Activated CD4-positive, alpha-beta T cell treated with anti-CD3 and anti-CD28 coated beads for 1 hour (primary cell): Measurements from ENCODE around the gene GHRHR.

Experiments
- DNase-seq: peaks from one replicate; pipeline ENCODE4 v3.0.0-alpha.2; 2020

The GHRHR gene

GRCh38 chr7:31017032-31017675, 53.4 kb downstream of the GHRHR start:
- no peak for DNase-seq

- DNase-seq: no peak
Measured at GRCh38 chr7:31017721-31018120, 54.0 kb downstream of the GHRHR start.

- DNase-seq: no peak
Measured at GRCh38 chr7:31019509-31019908, 55.8 kb downstream of the GHRHR start.

GRCh38 chr7:31020161-31020560, 56.4 kb downstream of the GHRHR start:
- no peak for DNase-seq

GRCh38 chr7:31020652-31021051, 56.9 kb downstream of the GHRHR start:
- no peak for DNase-seq

- DNase-seq: no peak
Measured at GRCh38 chr7:31022117-31022516, 58.4 kb downstream of the GHRHR start.

GRCh38 chr7:31022726-31023125, 59.0 kb downstream of the GHRHR start:
- no peak for DNase-seq

- DNase-seq: no peak
Measured at GRCh38 chr7:31023877-31024276, 60.1 kb downstream of the GHRHR start.

- no peak for DNase-seq
Measured at GRCh38 chr7:31027161-31027965, 63.6 kb downstream of the GHRHR start.

GRCh38 chr7:31028006-31028405, 64.3 kb downstream of the GHRHR start:
- no peak for DNase-seq

GRCh38 chr7:31028417-31028992, 64.8 kb downstream of the GHRHR start:
- DNase-seq: no peak
